ENCODE results near the gene MLKL. TPM values are rescaled to one million over a fixed set of nuclear protein-coding genes. Genes with fewer than 3 reads are reported as not detected.

Gene MLKL
- total and polyA plus RNA-seq, 2 of the 13 experiments (the other 11 are each of a cell fraction or from before 2014, with no cell fraction given), result 6.4 to 10.7 TPM

- peak in 1 of 2 experiments; percentile 56; a peak in 1 of 4 replicates for TF ChIP-seq ATF4 (CRISPR knock-in tag; IDR thresholded peaks at IDR 0.05)
- peak; percentile 73; the same call in 1 of the 2 replicates for TF ChIP-seq GABPB1 (CRISPR knock-in tag; IDR thresholded peaks at IDR 0.05)
- no peak for TF ChIP-seq SRSF9 (IDR thresholded peaks at IDR 0.05; ENCODE audit: borderline replicate concordance, insufficient read depth, low read depth, low read length, poor library complexity, severe bottlenecking)
- TF ChIP-seq NFRKB (IDR thresholded peaks at IDR 0.05), result no peak
- TF ChIP-seq NR2F2 (IDR thresholded peaks at IDR 0.05; ENCODE audit: borderline replicate concordance, low read depth), result no peak; the same call in 1 of the 2 replicates
- TF ChIP-seq KDM2A (CRISPR knock-in tag; IDR thresholded peaks at IDR 0.05; ENCODE audit: borderline replicate concordance, low read depth), result peak; percentile 76
- peak; percentile 59; the same call in 1 of the 2 replicates for TF ChIP-seq ZNF557 (CRISPR knock-in tag; IDR thresholded peaks at IDR 0.05)
- TF ChIP-seq MXD1 (CRISPR knock-in tag; IDR thresholded peaks at IDR 0.05), result no peak
- TF ChIP-seq ZNF598 (CRISPR knock-in tag; IDR thresholded peaks at IDR 0.05; ENCODE audit: borderline replicate concordance), result peak; percentile 78
- TF ChIP-seq ZNF280D (CRISPR knock-in tag; IDR thresholded peaks at IDR 0.05), result no peak
- TF ChIP-seq MEF2D (CRISPR knock-in tag; IDR thresholded peaks at IDR 0.05), result no peak
- no peak for TF ChIP-seq ZBED4 (CRISPR knock-in tag; IDR thresholded peaks at IDR 0.05; ENCODE audit: borderline replicate concordance)
- peak; percentile 87; the same call in 1 of the 2 replicates for TF ChIP-seq ZNF335 (CRISPR knock-in tag; IDR thresholded peaks at IDR 0.05)
- no peak for TF ChIP-seq ZBTB49 (CRISPR knock-in tag; IDR thresholded peaks at IDR 0.05; ENCODE audit: borderline replicate concordance)
Observed at GRCh38 chr16:74695450-74696422, 4.9 kb downstream of the MLKL start (continued).

Measured in HepG2 (cell line).